ENCODE measurements around the gene SPRED3. TPM values are rescaled to one million over a fixed set of nuclear protein-coding genes. Genes with fewer than 3 reads are reported as not detected.
"Not testable (repeated sequence)": the region's sequence is repeated elsewhere in the genome, so short reads cannot be mapped to it uniquely, and the experiment has no call there.

The SPRED3 gene
- total and polyA plus RNA-seq, 2 experiments from 2014 or later = 2.3 to 4.0 TPM

GRCh38 chr19:38425810-38426466, 37.4 kb downstream of the SPRED3 start, which contains the start of gene RASGRP4:
Gene RASGRP4 (minus strand): TSS chr19:38426219. CDS start chr19:38426091, 128 bp downstream.
- H3K4me3 ChIP-seq = no peak within 1 kb of the TSS
- 56% methylated on average over 16 of the region's 20 CpGs for WGBS (ENCODE audit: low lambda C conversion rate, missing lambda C conversion rate)
- no peak for TF ChIP-seq CTCF (IDR thresholded peaks at IDR 0.05; ENCODE audit: poor library complexity)
- TF ChIP-seq EZH2phosphoT487 (IDR thresholded peaks at IDR 0.05; ENCODE audit: low read depth, severe bottlenecking, unreplicated experiment) = no peak
- no peak for TF ChIP-seq EZH2 (IDR thresholded peaks at IDR 0.05; ENCODE audit: borderline replicate concordance)
- H3K4me1 ChIP-seq (ENCODE audit: insufficient read depth) = no peaks in the 10 kb centered on the region
- H4K20me1 ChIP-seq (ENCODE audit: insufficient read depth, poor library complexity, severe bottlenecking) = no peaks in the 10 kb centered on the region
- H3K27ac ChIP-seq = no peak within 1 kb of the TSS
- DNase-seq (ENCODE audit: low spot score) = no peak
- no peaks in the 10 kb centered on the region for H3K36me3 ChIP-seq (replicated peaks; ENCODE audit: insufficient read depth, low read depth)
- no peak within 1 kb of the TSS for H3K4me2 ChIP-seq
- H2AFZ ChIP-seq = no peak within 1 kb of the TSS
- no peaks in the 10 kb centered on the region for H3K9me2 ChIP-seq (replicated peaks; ENCODE audit: insufficient read depth)
- H3K27me3 ChIP-seq = no peaks in the 10 kb centered on the region
- no peaks in the 10 kb centered on the region for H3K9me3 ChIP-seq (ENCODE audit: low read depth)
- H3K79me2 ChIP-seq = no peaks in the 10 kb centered on the region

- not testable (repeated sequence) for H3K4me3 ChIP-seq; H3K27ac ChIP-seq; H3K79me2 ChIP-seq; H3K36me3 ChIP-seq (replicated peaks; ENCODE audit: insufficient read depth, low read depth); H4K20me1 ChIP-seq (ENCODE audit: insufficient read depth, poor library complexity, severe bottlenecking); H3K9me3 ChIP-seq (ENCODE audit: low read depth); H2AFZ ChIP-seq; H3K9me2 ChIP-seq (replicated peaks; ENCODE audit: insufficient read depth); H3K27me3 ChIP-seq; H3K4me2 ChIP-seq; H3K4me1 ChIP-seq (ENCODE audit: insufficient read depth); DNase-seq (ENCODE audit: low spot score)
- WGBS (ENCODE audit: low lambda C conversion rate, missing lambda C conversion rate) = 85% methylated on average over 17 of the region's 17 CpGs
These were observed 38.7 kb downstream of the SPRED3 start for GRCh38 chr19:38427035-38427677.

- H4K20me1 ChIP-seq (ENCODE audit: insufficient read depth, poor library complexity, severe bottlenecking) = no peaks in the 10 kb centered on the region
- H3K9me3 ChIP-seq (ENCODE audit: low read depth) = no peaks in the 10 kb centered on the region
- WGBS (ENCODE audit: low lambda C conversion rate, missing lambda C conversion rate) = 84% methylated on average over 14 of the region's 14 CpGs
- TF ChIP-seq EZH2 (IDR thresholded peaks at IDR 0.05; ENCODE audit: borderline replicate concordance) (no peak), CTCF (IDR thresholded peaks at IDR 0.05; ENCODE audit: poor library complexity) (no peak), EZH2phosphoT487 (IDR thresholded peaks at IDR 0.05; ENCODE audit: low read depth, severe bottlenecking, unreplicated experiment) (no peak)
- peaks cover 10% of the 10 kb centered on the region for H3K27me3 ChIP-seq
- no peak overlapping the region for H3K27ac ChIP-seq
- H3K36me3 ChIP-seq (replicated peaks; ENCODE audit: insufficient read depth, low read depth) = no peaks in the 10 kb centered on the region
- no peak overlapping the region for H2AFZ ChIP-seq
- no peak overlapping the region for H3K4me2 ChIP-seq
- no peak overlapping the region for H3K4me3 ChIP-seq
- H3K4me1 ChIP-seq (ENCODE audit: insufficient read depth) = no peaks in the 10 kb centered on the region
- H3K9me2 ChIP-seq (replicated peaks; ENCODE audit: insufficient read depth) = no peaks in the 10 kb centered on the region
- no peaks in the 10 kb centered on the region for H3K79me2 ChIP-seq
- no peak for DNase-seq (ENCODE audit: low spot score)
These were observed 40.7 kb downstream of the SPRED3 start for GRCh38 chr19:38429055-38429810.

DNA sequence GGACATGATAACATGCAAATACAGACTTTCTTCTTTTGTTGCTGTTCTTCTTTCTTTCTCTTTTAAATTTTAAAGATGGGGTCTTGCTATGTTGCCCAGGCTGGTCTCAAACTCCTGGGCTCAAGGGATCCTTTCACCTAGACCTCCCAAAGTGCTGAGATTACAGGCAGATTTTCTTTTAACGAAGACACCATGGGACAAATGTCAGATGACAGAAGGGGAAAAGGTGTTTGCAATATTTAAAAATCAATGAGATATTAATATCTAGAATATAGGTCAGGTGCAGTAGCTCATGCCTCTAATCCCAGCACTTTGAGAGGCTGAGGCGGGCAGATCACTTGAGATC, 41.3 kb downstream of the SPRED3 start:
- TF ChIP-seq EZH2 (IDR thresholded peaks at IDR 0.05; ENCODE audit: borderline replicate concordance) (no peak), EZH2phosphoT487 (IDR thresholded peaks at IDR 0.05; ENCODE audit: low read depth, severe bottlenecking, unreplicated experiment) (no peak), CTCF (IDR thresholded peaks at IDR 0.05; ENCODE audit: poor library complexity) (no peak)
- no peaks in the 10 kb centered on the region for H3K36me3 ChIP-seq (replicated peaks; ENCODE audit: insufficient read depth, low read depth)
- H3K79me2 ChIP-seq = no peaks in the 10 kb centered on the region
- H3K4me2 ChIP-seq = no peak overlapping the region
- no peak overlapping the region for H2AFZ ChIP-seq
- no peak for DNase-seq (ENCODE audit: low spot score)
- H3K27ac ChIP-seq = no peak overlapping the region
- H3K9me3 ChIP-seq (ENCODE audit: low read depth) = no peaks in the 10 kb centered on the region
- 88% methylated on average over 2 of the region's 2 CpGs for WGBS (ENCODE audit: low lambda C conversion rate, missing lambda C conversion rate)
- no peaks in the 10 kb centered on the region for H4K20me1 ChIP-seq (ENCODE audit: insufficient read depth, poor library complexity, severe bottlenecking)
- H3K4me3 ChIP-seq = no peak overlapping the region
- peaks cover 15% of the 10 kb centered on the region for H3K27me3 ChIP-seq
- no peaks in the 10 kb centered on the region for H3K9me2 ChIP-seq (replicated peaks; ENCODE audit: insufficient read depth)
- H3K4me1 ChIP-seq (ENCODE audit: insufficient read depth) = no peaks in the 10 kb centered on the region

All from hepatocyte (in vitro differentiated cells).